ENCODE measurements around the gene NRG4.
"Not testable (repeated sequence)": the region's sequence is repeated elsewhere in the genome, so short reads cannot be mapped to it uniquely, and the experiment has no call there.

Gene NRG4

GRCh38 chr15:75927601-75928000 is 84.6 kb downstream of the NRG4 start:
- no peak for DNase-seq (ENCODE audit: low read depth in 2 of 2)

GRCh38 chr15:75926931-75927330 is 85.3 kb downstream of the NRG4 start:
- no peak for DNase-seq (ENCODE audit: low read depth in 2 of 2)

- DNase-seq (ENCODE audit: low read depth in 2 of 2), result no peak
Observed at GRCh38 chr15:75925440-75925839, 86.8 kb downstream of the NRG4 start.

GRCh38 chr15:75924576-75924975 is 87.6 kb downstream of the NRG4 start:
- DNase-seq (ENCODE audit: low read depth in 2 of 2), result no peak

GRCh38 chr15:75923756-75924155 is 88.5 kb downstream of the NRG4 start:
- no peak for DNase-seq (ENCODE audit: low read depth in 2 of 2)

DNA sequence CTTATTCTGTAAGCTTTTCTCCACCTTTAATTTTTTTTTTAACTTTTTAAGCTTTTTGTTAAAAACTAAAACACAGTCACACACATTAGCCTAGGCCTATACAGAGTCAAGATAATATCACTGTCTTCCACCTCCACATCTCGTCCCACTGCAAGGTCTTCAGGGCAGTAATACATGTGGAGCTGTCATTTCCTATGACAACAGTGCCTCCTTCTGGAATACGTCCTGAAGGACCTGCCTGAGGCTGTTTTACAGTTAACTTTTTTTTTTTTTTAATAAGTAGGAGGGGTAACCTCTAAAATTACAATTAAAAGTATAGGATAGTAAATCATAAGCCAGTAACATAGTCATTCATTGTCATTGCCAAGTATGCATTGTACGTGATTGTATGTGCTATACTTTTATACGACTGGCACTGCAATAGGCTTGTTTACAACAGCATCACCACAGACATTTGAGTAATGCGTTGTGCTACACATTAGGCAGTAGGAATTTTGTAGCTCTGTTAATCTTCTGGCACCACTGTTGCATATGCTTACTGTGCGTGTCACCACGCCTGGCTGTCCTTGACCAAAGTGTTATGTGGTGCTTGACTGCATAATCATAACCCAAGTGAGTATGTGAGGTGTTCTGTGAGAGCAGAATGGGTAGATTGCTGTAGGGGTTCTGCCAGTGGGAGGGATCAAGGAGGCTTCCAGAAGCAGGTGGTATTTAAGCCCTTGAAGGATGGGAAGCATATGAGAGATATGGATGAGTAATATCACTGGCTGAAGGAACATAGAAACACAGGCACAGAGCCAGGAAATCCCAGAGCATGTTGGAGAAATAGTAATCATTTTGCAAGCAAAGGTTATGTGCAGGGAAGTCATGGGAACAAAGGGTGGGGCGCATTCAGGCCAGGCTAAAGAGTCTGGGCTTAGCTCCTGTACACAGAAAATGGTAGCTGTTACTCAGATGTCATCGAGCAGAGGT is 90.2 kb downstream of the NRG4 start:
- DNase-seq (ENCODE audit: low read depth in 2 of 2), result no peak

DNA sequence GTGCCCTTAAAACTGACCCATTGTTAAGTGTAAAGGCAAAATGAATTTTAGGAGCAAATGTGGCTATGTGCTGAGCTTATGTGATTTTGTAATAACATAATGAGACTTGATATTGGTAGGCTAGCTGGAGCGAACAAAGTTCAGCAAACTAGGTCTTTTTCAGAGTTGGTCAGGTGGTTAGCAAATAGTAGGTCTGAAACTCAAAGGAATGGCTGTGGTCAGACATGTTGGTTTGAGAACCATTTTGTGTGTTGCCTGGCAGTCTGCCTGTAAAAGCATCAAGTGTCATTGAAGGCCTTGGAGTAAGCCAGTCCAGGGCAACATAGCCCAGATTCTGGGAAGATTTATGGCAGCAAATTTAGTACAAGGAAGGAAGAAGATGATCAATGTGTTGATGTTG is 92.1 kb downstream of the NRG4 start:
- no peak for DNase-seq (ENCODE audit: low read depth in 2 of 2)

- DNase-seq (ENCODE audit: low read depth in 2 of 2), result no peak
Observed at GRCh38 chr15:75918135-75918534, 94.1 kb downstream of the NRG4 start.

DNA sequence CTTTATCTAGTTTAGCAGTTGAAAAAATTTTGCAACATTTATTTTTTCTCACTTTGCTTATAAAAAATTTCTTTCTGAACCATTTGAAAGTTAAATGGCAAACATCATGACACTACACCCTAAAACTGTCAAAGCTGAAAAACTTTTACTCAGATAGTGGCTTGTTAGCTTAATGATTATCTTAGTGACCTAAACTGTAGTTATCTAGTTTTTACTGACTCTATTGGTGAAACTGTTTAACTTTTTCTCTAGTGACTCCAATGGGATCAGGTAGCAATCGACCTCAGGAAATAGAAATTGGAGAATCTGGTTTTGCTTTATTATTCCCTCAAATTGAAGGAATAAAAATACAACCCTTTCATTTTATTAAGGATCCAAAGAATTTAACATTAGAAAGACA is 95.2 kb downstream of the NRG4 start:
- DNase-seq (ENCODE audit: low read depth in 2 of 2), result no peak

- not testable (repeated sequence) for DNase-seq (ENCODE audit: low read depth in 2 of 2)
Observed at GRCh38 chr15:75910355-75910754, 101.9 kb downstream of the NRG4 start.

DNA sequence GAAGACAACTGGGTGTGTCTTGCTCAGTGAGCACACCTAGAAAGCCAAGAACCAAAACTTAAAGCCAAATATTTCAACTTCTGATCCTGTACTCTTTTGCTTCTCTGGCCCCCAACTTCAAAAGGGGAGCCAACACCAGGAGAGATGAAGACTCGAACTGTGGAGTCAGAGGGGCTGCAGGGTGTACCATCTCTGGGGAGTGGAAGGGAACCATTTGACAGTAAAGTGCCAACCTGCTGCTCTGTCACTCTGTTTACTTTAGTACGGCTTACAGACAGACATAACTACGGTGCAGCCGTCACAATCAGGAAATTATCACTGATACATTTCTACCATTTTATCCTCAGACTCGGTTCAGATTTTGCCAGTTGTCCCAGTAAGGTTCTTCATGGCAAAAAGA is 107.0 kb downstream of the NRG4 start:
- no peak for DNase-seq (ENCODE audit: low read depth in 2 of 2)

DNA sequence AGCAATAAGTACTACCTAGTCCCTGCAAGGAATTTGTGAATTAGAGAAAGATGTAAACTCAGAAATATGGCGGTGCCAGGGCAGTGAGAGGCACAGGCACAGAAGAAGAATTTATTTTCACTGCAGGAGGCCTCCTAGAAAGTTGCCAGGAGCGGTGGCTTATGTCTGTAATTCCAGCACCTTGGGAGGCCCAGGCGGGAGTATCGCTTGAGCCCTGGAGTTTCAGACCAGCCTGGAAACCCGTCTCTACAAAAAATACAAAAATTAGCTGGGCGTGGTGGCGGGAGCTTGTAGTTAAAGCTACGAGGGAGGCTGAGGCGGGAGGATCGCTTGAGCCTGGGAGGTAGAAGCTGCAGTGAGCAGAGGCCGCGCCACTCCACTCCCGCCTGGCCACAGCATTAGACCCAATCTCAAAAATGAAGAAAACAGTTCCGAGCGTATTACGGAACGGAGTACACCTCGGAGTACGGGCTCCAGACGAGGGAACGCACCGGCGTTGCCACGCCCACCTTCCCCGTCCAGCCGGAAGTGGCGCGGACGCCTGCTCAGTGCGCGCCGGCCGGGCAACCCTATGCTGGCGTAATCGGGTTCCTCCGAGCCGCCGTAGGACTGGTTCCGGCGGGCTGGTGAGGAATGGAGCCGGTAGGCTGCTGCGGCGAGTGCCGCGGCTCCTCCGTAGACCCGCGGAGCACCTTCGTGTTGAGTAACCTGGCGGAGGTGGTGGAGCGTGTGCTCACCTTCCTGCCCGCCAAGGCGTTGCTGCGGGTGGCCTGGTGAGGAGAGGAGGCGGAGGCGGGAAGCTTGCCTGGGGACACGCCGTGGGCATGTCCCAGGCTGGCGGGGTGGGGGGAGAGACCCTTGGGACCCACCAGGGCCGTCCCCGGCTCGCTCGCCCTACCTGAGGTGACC is 108.6 kb downstream of the NRG4 start, which contains the start of gene FBXO22:
Gene FBXO22, plus strand, starts transcription at position 548 of the 909 bp plus-strand sequence. Its CDS starts 86 bp downstream, at position 634.
- peak; percentile 88 to 89 for DNase-seq (ENCODE audit: low read depth in 2 of 2)

DNA sequence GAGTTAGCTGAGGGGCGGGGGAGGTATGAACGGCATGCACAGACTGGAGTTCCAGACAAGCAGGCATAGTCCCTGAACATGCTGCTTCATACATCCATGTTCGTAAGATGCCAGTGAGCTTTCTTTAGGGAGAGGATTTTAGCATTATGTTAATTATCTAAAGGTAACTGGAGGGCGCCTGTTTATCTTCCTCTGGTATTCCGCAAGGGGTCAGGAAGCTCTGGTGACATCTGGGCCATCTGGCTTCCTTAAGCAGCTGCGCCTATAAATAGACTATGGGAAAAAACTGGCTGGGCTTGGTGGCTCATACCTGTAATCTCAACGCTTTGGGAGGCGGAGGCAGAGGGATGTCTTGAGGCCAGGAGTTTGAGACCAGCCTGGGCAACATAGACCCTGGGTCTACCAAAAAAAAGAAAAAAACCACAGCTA is 110.1 kb downstream of the NRG4 start:
- DNase-seq (ENCODE audit: low read depth in 2 of 2), result no peak

DNA sequence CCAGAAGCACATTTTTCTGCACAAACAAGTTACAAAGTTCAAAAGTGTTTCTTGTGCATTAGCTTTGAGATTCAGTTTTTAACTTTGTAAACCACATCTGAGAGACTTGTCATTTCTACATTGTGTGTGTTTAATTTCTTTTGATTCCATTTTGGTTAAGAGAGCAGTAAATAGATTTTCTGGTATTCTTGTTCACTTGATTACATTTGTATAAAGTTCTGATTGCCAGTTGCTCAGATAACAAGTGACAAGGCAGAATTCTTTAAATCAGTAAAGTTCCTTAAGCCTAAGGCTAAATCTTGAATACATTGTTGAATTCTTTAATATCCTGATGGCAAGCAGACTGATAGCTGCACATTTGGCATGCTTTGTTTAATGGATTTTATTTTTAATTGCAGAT is 111.6 kb downstream of the NRG4 start:
- no peak for DNase-seq (ENCODE audit: low read depth in 2 of 2)

DNA sequence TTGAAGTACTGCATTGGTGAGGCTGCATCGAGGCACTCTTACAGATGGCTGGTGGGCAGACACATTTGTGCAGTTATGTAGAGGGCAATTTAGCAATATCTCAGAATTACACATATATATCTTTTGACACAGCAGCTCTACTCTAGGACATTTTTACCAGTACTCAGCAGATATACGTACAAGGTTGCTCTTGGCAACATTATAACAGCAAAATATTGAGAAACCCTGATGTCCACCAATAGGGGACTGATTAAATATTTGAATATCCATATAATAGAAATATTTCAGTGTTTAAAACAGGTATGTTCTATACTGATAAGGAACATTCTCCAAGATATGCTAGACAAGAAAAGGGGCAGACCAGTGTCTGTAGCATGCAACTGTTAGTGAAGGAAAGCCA is 116.5 kb downstream of the NRG4 start:
- no peak for DNase-seq (ENCODE audit: low read depth in 2 of 2)

GRCh38 chr15:75891895-75892294 is 120.3 kb downstream of the NRG4 start:
- DNase-seq (ENCODE audit: low read depth in 2 of 2), result no peak

Data from stimulated activated CD8-positive, alpha-beta memory T cell treated with anti-CD3 and anti-CD28 coated beads, Interleukin-15, amount 100 ng/mL, for 48 hours (primary cell).